Measurements from ENCODE around the gene SH2D3C.

DNA sequence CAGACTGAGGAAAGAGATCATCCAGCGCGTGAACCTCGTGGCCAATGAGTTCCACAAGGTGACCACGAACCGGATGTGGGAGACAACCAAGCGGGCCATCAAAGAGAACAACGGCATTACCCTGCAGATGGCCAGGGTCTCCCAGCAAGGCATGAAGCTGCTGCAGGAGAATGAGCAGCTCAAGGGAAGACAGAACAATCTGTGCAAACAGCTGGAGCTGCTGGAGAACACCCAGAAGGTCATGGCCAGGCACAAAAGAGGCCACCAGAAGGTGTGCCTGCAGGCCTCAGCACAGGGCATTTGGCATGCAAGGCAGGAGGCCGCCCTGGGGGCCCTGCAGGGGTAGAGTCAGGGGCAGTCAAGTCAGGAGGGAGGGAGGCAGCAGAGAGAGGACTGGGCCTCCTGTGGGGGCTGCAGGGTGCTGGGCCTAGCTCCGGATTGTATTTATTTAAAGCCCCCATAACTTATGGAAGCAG lies 67.2 kb downstream of the SH2D3C start:
- TF ChIP-seq, protein P1, sequence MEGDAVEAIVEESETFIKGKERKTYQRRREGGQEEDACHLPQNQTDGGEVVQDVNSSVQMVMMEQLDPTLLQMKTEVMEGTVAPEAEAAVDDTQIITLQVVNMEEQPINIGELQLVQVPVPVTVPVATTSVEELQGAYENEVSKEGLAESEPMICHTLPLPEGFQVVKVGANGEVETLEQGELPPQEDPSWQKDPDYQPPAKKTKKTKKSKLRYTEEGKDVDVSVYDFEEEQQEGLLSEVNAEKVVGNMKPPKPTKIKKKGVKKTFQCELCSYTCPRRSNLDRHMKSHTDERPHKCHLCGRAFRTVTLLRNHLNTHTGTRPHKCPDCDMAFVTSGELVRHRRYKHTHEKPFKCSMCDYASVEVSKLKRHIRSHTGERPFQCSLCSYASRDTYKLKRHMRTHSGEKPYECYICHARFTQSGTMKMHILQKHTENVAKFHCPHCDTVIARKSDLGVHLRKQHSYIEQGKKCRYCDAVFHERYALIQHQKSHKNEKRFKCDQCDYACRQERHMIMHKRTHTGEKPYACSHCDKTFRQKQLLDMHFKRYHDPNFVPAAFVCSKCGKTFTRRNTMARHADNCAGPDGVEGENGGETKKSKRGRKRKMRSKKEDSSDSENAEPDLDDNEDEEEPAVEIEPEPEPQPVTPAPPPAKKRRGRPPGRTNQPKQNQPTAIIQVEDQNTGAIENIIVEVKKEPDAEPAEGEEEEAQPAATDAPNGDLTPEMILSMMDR (IDR thresholded peaks at IDR 0.05): no peak
- TF ChIP-seq POLR2A (IDR thresholded peaks at IDR 0.05) (no peak), POLR2AphosphoS5 (IDR thresholded peaks at IDR 0.05) (no peak)

All from sigmoid colon (tissue), 4 donors.